ENCODE measurements around the gene AKAIN1. TPM values are rescaled to one million over a fixed set of nuclear protein-coding genes. Genes with fewer than 3 reads are reported as not detected.

Gene AKAIN1
- total RNA-seq, 2 experiments from 2014 or later = not detected

DNA sequence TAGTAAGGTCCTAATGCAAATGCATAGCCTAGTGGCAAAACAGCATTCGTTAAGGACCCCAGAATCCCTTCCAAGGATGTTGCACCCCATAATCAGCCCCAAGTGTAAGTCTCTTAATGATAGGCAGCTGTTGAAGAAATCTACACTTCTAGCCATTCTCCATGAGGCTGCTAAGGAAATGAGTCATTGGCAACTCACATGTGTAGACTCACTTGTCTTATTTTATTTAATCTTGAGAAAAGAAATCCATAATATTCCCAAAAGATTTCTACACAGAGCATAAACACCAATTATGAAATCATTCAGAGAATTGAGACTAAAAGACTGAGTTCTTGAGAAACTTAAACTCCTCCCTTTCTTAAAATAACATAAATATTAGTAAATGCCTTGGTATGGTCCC, 52.4 kb downstream of the AKAIN1 start:
- H3K4me3 Mint-ChIP-seq = no peak overlapping the region
- TF ChIP-seq, protein P1, sequence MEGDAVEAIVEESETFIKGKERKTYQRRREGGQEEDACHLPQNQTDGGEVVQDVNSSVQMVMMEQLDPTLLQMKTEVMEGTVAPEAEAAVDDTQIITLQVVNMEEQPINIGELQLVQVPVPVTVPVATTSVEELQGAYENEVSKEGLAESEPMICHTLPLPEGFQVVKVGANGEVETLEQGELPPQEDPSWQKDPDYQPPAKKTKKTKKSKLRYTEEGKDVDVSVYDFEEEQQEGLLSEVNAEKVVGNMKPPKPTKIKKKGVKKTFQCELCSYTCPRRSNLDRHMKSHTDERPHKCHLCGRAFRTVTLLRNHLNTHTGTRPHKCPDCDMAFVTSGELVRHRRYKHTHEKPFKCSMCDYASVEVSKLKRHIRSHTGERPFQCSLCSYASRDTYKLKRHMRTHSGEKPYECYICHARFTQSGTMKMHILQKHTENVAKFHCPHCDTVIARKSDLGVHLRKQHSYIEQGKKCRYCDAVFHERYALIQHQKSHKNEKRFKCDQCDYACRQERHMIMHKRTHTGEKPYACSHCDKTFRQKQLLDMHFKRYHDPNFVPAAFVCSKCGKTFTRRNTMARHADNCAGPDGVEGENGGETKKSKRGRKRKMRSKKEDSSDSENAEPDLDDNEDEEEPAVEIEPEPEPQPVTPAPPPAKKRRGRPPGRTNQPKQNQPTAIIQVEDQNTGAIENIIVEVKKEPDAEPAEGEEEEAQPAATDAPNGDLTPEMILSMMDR (IDR thresholded peaks at IDR 0.05) = no peak
- no peak overlapping the region for H3K4me3 ChIP-seq (ENCODE audit: low read length)
- no peaks in the 10 kb centered on the region for H3K27me3 Mint-ChIP-seq
- peaks cover 28% of the 10 kb centered on the region for H3K4me1 Mint-ChIP-seq (ENCODE audit: low read depth)
- no peak for DNase-seq
- H3K9me3 Mint-ChIP-seq = no peaks in the 10 kb centered on the region
- H3K27me3 ChIP-seq (ENCODE audit: control insufficient read depth in 1 of 2, insufficient read depth in 2 of 2, low read length in 2 of 2) = no peaks in the 10 kb centered on the region
- CTCF ChIA-PET = no interaction called here
- POLR2A ChIA-PET = no interaction called here
- intact Hi-C loops (cut with DNase I, micrococcal nuclease) = no loop called here
- no peaks in the 10 kb centered on the region for H3K4me1 ChIP-seq (ENCODE audit: insufficient read depth, low read length)
- no peaks in the 10 kb centered on the region for H3K36me3 ChIP-seq (ENCODE audit: insufficient read depth, low read length)
- H3K27ac Mint-ChIP-seq = no peak overlapping the region
- H3K9me3 ChIP-seq (ENCODE audit: control insufficient read depth in 1 of 2, insufficient read depth in 1 of 2, low read length in 2 of 2) = no peaks in the 10 kb centered on the region
- no peaks in the 10 kb centered on the region for H3K36me3 Mint-ChIP-seq (ENCODE audit: low read depth)
- no peak for ATAC-seq (ENCODE audit: poor library complexity)
- no peak overlapping the region for H3K27ac ChIP-seq (ENCODE audit: low read depth in 1 of 2, low read length in 2 of 2)

GRCh38 chr18:5142859-5143258, 54.2 kb downstream of the AKAIN1 start:
- CTCF ChIA-PET = no interaction called here
- no peaks in the 10 kb centered on the region for H3K27me3 ChIP-seq (ENCODE audit: control insufficient read depth in 1 of 2, insufficient read depth in 2 of 2, low read length in 2 of 2)
- peak overlapping the region; percentile 5 for H3K27ac Mint-ChIP-seq
- H3K4me3 ChIP-seq (ENCODE audit: low read length) = no peak overlapping the region
- H3K27ac ChIP-seq (ENCODE audit: low read depth in 1 of 2, low read length in 2 of 2) = no peak overlapping the region
- no peaks in the 10 kb centered on the region for H3K9me3 ChIP-seq (ENCODE audit: control insufficient read depth in 1 of 2, insufficient read depth in 1 of 2, low read length in 2 of 2)
- H3K27me3 Mint-ChIP-seq = no peaks in the 10 kb centered on the region
- no peaks in the 10 kb centered on the region for H3K36me3 ChIP-seq (ENCODE audit: insufficient read depth, low read length)
- no peak for DNase-seq
- POLR2A ChIA-PET = interaction anchor here (1.3 kb wide), 1 partner anchor 16 kb away, joined by 7 read pairs; no protein-coding TSS in a partner anchor
- no peak for ATAC-seq (ENCODE audit: poor library complexity)
- H3K36me3 Mint-ChIP-seq (ENCODE audit: low read depth) = no peaks in the 10 kb centered on the region
- no peak overlapping the region for H3K4me3 Mint-ChIP-seq
- H3K4me1 Mint-ChIP-seq (ENCODE audit: low read depth) = peaks cover 28% of the 10 kb centered on the region
- no peaks in the 10 kb centered on the region for H3K4me1 ChIP-seq (ENCODE audit: insufficient read depth, low read length)
- TF ChIP-seq, protein P1 (IDR thresholded peaks at IDR 0.05) = no peak
- H3K9me3 Mint-ChIP-seq = no peaks in the 10 kb centered on the region
- intact Hi-C loops (cut with DNase I, micrococcal nuclease) = no loop called here

GRCh38 chr18:5142131-5142530, 54.9 kb downstream of the AKAIN1 start:
- Histone ChIP-seq H3K9me3 (ENCODE audit: control insufficient read depth in 1 of 2, insufficient read depth in 1 of 2, low read length in 2 of 2) (no peaks in the 10 kb centered on the region), H3K4me3 (ENCODE audit: low read length) (no peak overlapping the region), H3K27ac (ENCODE audit: low read depth in 1 of 2, low read length in 2 of 2) (no peak overlapping the region), H3K4me1 (ENCODE audit: insufficient read depth, low read length) (no peaks in the 10 kb centered on the region), H3K27me3 (ENCODE audit: control insufficient read depth in 1 of 2, insufficient read depth in 2 of 2, low read length in 2 of 2) (no peaks in the 10 kb centered on the region), H3K36me3 (ENCODE audit: insufficient read depth, low read length) (no peaks in the 10 kb centered on the region)
- POLR2A ChIA-PET = interaction anchor here (1.3 kb wide), 1 partner anchor 17 kb away, joined by 7 read pairs; no protein-coding TSS in a partner anchor
- H3K27ac Mint-ChIP-seq = no peak overlapping the region
- TF ChIP-seq, protein P1 (IDR thresholded peaks at IDR 0.05) = no peak
- no peaks in the 10 kb centered on the region for H3K27me3 Mint-ChIP-seq
- CTCF ChIA-PET = no interaction called here
- no peaks in the 10 kb centered on the region for H3K36me3 Mint-ChIP-seq (ENCODE audit: low read depth)
- ATAC-seq (ENCODE audit: poor library complexity) = no peak
- intact Hi-C loops (cut with DNase I, micrococcal nuclease) = no loop called here
- no peak for DNase-seq
- H3K4me3 Mint-ChIP-seq = no peak overlapping the region
- H3K9me3 Mint-ChIP-seq = no peaks in the 10 kb centered on the region
- H3K4me1 Mint-ChIP-seq (ENCODE audit: low read depth) = peaks cover 28% of the 10 kb centered on the region

Measured in CD4-positive, alpha-beta T cell (primary cell).